ENCODE results near the gene MLLT10. TPM values are rescaled to one million over a fixed set of nuclear protein-coding genes. Genes with fewer than 3 reads are reported as not detected.
A peak's percentile ranks its signal among the peaks of the same experiment; 100 is the strongest.

The MLLT10 gene
- total and polyA plus RNA-seq, 2 of the 8 experiments (the other 6 are each of a cell fraction or from before 2014, with no cell fraction given) = 53.1 to 62.1 TPM

GRCh38 chr10:21508706-21509331, 25.2 kb upstream of the MLLT10 start:
- H2BK120ac ChIP-seq (replicated peaks; ENCODE audit: low read depth, low read length) = peak overlapping the region; percentile 89
- H4K5ac ChIP-seq (ENCODE audit: insufficient read length, low read depth, low read length) = peak overlapping the region; percentile 95
- H3K79me1 ChIP-seq (ENCODE audit: low read depth, low read length) = no peaks in the 10 kb centered on the region
- peaks cover 16 to 60% (median 31%) of the 10 kb centered on the region in 4 experiments; a peak in 6 of 7 replicates for H3K4me1 ChIP-seq (replicated peaks in 1 of 4; ENCODE audit: control insufficient read depth in 3 of 4, insufficient read depth in 4 of 4, low read length in 3 of 4)
- H2AFZ ChIP-seq (ENCODE audit: low read length) = no peak overlapping the region
- peak overlapping the region; percentile 78 to 91 (median 84) for H3K9ac ChIP-seq (replicated peaks in 1 of 4; ENCODE audit: extremely low read depth in 1 of 4, low read depth in 3 of 4, low read length in 3 of 4)
- DNase-seq (ENCODE audit: low read depth in 1 of 2, low spot score in 2 of 2) (peak in 1 of 2 experiments; percentile 72), FAIRE-seq (no peak)
- no peak overlapping the region for H2BK15ac ChIP-seq (ENCODE audit: low read length)
- H3K27ac ChIP-seq (ENCODE audit: low read depth, low read length) = peak overlapping the region; percentile 94
- H4K8ac ChIP-seq (ENCODE audit: extremely low read depth, insufficient read depth, low read length) = peak overlapping the region; percentile 99
- H3K18ac ChIP-seq (ENCODE audit: extremely low read depth, low read length) = peak overlapping the region; percentile 98; the same call in 1 of the 2 replicates
- peak overlapping the region; percentile 83 for H4K91ac ChIP-seq (replicated peaks; ENCODE audit: insufficient read length, low read length)
- H3K56ac ChIP-seq (replicated peaks; ENCODE audit: insufficient read length, low read depth, low read length) = peak overlapping the region; percentile 89
- no peaks in the 10 kb centered on the region for H3K36me3 ChIP-seq (ENCODE audit: control insufficient read depth in 2 of 4, insufficient read depth in 4 of 4, low read length in 3 of 4)
- WGBS, 2 experiments (ENCODE audit: extremely low coverage in 1 of 2, insufficient coverage in 1 of 2, insufficient read length in 1 of 2, insufficient replicate concordance in 2 of 2, low coverage in 1 of 2, low lambda C conversion rate in 2 of 2, missing lambda C conversion rate in 1 of 2) = 7% methylated on average over 38 of the region's 43 CpGs; no CpG with 5 or more reads in 1 of the 2 experiments
- peak overlapping the region; percentile 82 to 100 for H3K4me2 ChIP-seq (ENCODE audit: insufficient read depth in 1 of 2, low read depth in 2 of 2, low read length in 2 of 2)
- no peak overlapping the region for H2BK20ac ChIP-seq (ENCODE audit: low read length)
- peaks cover 0 to 27% of the 10 kb centered on the region in 2 experiments; a peak in 2 of 4 replicates for H3K79me2 ChIP-seq (ENCODE audit: control insufficient read depth in 1 of 2, insufficient read depth in 2 of 2, low read length in 2 of 2)
- H3K4me3 ChIP-seq (ENCODE audit: extremely low read depth in 1 of 4, insufficient read depth in 2 of 4, low read depth in 3 of 4, low read length in 4 of 4) = peak overlapping the region; percentile 52 to 69 (median 56)
- H3K23me2 ChIP-seq (ENCODE audit: low read depth, low read length) = peaks cover 25% of the 10 kb centered on the region
- peak overlapping the region; percentile 12 for H3K23ac ChIP-seq (ENCODE audit: insufficient read length)
- peaks cover 0 to 5% (median 5%) of the 10 kb centered on the region in 4 experiments; a peak in 3 of 7 replicates for H3K27me3 ChIP-seq (replicated peaks in 1 of 4; ENCODE audit: control insufficient read depth in 3 of 4, extremely low read depth in 1 of 4, insufficient read depth in 3 of 4, low read length in 3 of 4)
- ChIA-PET POLR2A (ENCODE audit: partially characterized antibody) (interaction anchor here (0.6 to 12.2 kb wide), 21 partner anchors 10 to 429 kb away, joined by 3 to 352 read pairs (median 4); partner anchors contain the start of genes MLLT10 and SKIDA1), CTCF (ENCODE audit: partially characterized antibody) (interaction anchor here (1.0 to 4.3 kb wide), 8 partner anchors 9 to 249 kb away, joined by 3 to 36 read pairs (median 6); no protein-coding TSS in a partner anchor)
- peak overlapping the region; percentile 65 for H2AK5ac ChIP-seq (ENCODE audit: low read depth, low read length)
- H3K9me3 ChIP-seq (ENCODE audit: insufficient read depth in 2 of 2, low read depth in 1 of 2, low read length in 1 of 2) = no peaks in the 10 kb centered on the region
- H2BK12ac ChIP-seq (ENCODE audit: low read depth, low read length) = peak overlapping the region; percentile 94; the same call in 1 of the 2 replicates
- H4K20me1 ChIP-seq (replicated peaks in 1 of 2; ENCODE audit: control insufficient read depth in 1 of 2, insufficient read depth in 2 of 2, low read length in 2 of 2) = no peaks in the 10 kb centered on the region
- H2BK5ac ChIP-seq (ENCODE audit: low read depth, low read length) = peak overlapping the region; percentile 96
- peak overlapping the region; percentile 96 for H3K4ac ChIP-seq (replicated peaks; ENCODE audit: insufficient read length, low read depth, low read length)
- no peak overlapping the region for H3K14ac ChIP-seq (ENCODE audit: insufficient read length)
- no peak for TF ChIP-seq SAP30 (IDR thresholded peaks at IDR 0.05; ENCODE audit: insufficient read depth, insufficient replicate concordance, low read length)
- no peak for TF ChIP-seq FOSL1 (IDR thresholded peaks at IDR 0.05; ENCODE audit: insufficient read depth, low read depth, low read length)
- no peak for TF ChIP-seq NANOG (IDR thresholded peaks at IDR 0.05; ENCODE audit: insufficient read depth, low read depth, low read length, poor library complexity, severe bottlenecking)
- TF ChIP-seq PHF8 (conservative IDR thresholded peaks at IDR 0.05; ENCODE audit: low read depth, low read length) = peak; percentile 21; the same call in 1 of the 2 replicates
- no peak; a peak in 1 of 3 replicates for TF ChIP-seq POLR2A (IDR thresholded peaks at IDR 0.05; ENCODE audit: control extremely low read depth in 1 of 2, low read depth in 2 of 2, low read length in 2 of 2)
- no peak for TF ChIP-seq CTBP2 (IDR thresholded peaks at IDR 0.05; ENCODE audit: borderline replicate concordance, insufficient read depth, insufficient read length, low read length)
- no peak for TF ChIP-seq POU5F1 (IDR thresholded peaks at IDR 0.05; ENCODE audit: low read depth, low read length)
- TF ChIP-seq CREB1 (IDR thresholded peaks at IDR 0.05) = no peak
- no peak for TF ChIP-seq CBX5 (IDR thresholded peaks at IDR 0.05; ENCODE audit: low read depth, low read length)
- no peak for TF ChIP-seq BRCA1 (IDR thresholded peaks at IDR 0.05; ENCODE audit: low read depth, low read length)
